ENCODE measurements around the gene RGS3. TPM values are rescaled to one million over a fixed set of nuclear protein-coding genes. Genes with fewer than 3 reads are reported as not detected.

Gene RGS3
- total RNA-seq, 1 experiment from 2014 or later = 71.1 TPM

DNA sequence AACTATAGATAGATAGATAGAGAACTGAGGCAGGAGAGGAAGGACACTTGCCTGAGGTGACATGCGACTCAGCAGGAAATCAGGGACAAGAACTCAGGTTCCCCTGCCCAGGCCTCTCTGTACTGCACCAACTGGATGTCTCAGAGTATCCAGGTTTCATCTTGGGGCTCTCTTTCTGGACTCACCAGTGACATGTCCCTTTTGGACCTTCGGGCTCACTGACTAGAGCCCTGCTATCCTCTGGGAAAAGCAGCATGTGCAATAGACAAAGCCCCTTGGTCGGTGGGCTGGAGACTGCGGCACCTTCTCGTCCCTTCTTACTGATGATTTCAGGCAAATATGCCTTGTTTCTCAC is 104.5 kb downstream of the RGS3 start:
- Histone ChIP-seq H3K4me1 (no peaks in the 10 kb centered on the region), H3K36me3 (ENCODE audit: control insufficient read depth, insufficient read depth, low read length) (no peaks in the 10 kb centered on the region), H3K9me3 (no peaks in the 10 kb centered on the region), H3K27me3 (replicated peaks; ENCODE audit: control insufficient read depth, insufficient read depth, low read length) (no peaks in the 10 kb centered on the region), H3K4me3 (ENCODE audit: low read depth, low read length) (no peak overlapping the region)
- POLR2A ChIA-PET = no interaction called here
- CTCF ChIA-PET = no interaction called here
- H3K4me3 Mint-ChIP-seq (ENCODE audit: unreplicated experiment) = no peak overlapping the region
- peaks cover 13% of the 10 kb centered on the region for H3K36me3 Mint-ChIP-seq (ENCODE audit: insufficient read depth, unreplicated experiment)
- no peaks in the 10 kb centered on the region for H3K4me1 Mint-ChIP-seq (ENCODE audit: low read depth, unreplicated experiment)
- TF ChIP-seq CTCF (IDR thresholded peaks at IDR 0.05; ENCODE audit: insufficient read depth in 1 of 2, low read depth in 1 of 2, low read length in 1 of 2, severe bottlenecking in 1 of 2, unreplicated experiment in 1 of 2) = no peak
- intact Hi-C loops (cut with micrococcal nuclease; ENCODE audit: unreplicated experiment) = no loop called here
- BruUV-seq (replicated peaks) = no TSS peak
- DNase-seq = peak in 1 of 2 experiments; percentile 2
- H3K9me3 Mint-ChIP-seq (ENCODE audit: unreplicated experiment) = no peaks in the 10 kb centered on the region
- H3K27me3 Mint-ChIP-seq (ENCODE audit: insufficient read depth, unreplicated experiment) = no peaks in the 10 kb centered on the region
- no peak overlapping the region for H3K27ac Mint-ChIP-seq (ENCODE audit: unreplicated experiment)

- no peak for TF ChIP-seq CTCF (IDR thresholded peaks at IDR 0.05; ENCODE audit: insufficient read depth in 1 of 2, low read depth in 1 of 2, low read length in 1 of 2, severe bottlenecking in 1 of 2, unreplicated experiment in 1 of 2)
- no peaks in the 10 kb centered on the region for H3K36me3 ChIP-seq (ENCODE audit: control insufficient read depth, insufficient read depth, low read length)
- H3K9me3 Mint-ChIP-seq (ENCODE audit: unreplicated experiment) = no peaks in the 10 kb centered on the region
- CTCF ChIA-PET = no interaction called here
- intact Hi-C loops (cut with micrococcal nuclease; ENCODE audit: unreplicated experiment) = no loop called here
- POLR2A ChIA-PET = no interaction called here
- H3K4me1 Mint-ChIP-seq (ENCODE audit: low read depth, unreplicated experiment) = no peaks in the 10 kb centered on the region
- H3K4me3 ChIP-seq (ENCODE audit: low read depth, low read length) = no peak overlapping the region
- H3K36me3 Mint-ChIP-seq (ENCODE audit: insufficient read depth, unreplicated experiment) = peaks cover 13% of the 10 kb centered on the region
- no peaks in the 10 kb centered on the region for H3K9me3 ChIP-seq
- no TSS peak for BruUV-seq (replicated peaks)
- no peaks in the 10 kb centered on the region for H3K27me3 ChIP-seq (replicated peaks; ENCODE audit: control insufficient read depth, insufficient read depth, low read length)
- no peak overlapping the region for H3K27ac Mint-ChIP-seq (ENCODE audit: unreplicated experiment)
- H3K27me3 Mint-ChIP-seq (ENCODE audit: insufficient read depth, unreplicated experiment) = no peaks in the 10 kb centered on the region
- no peak overlapping the region for H3K4me3 Mint-ChIP-seq (ENCODE audit: unreplicated experiment)
- no peaks in the 10 kb centered on the region for H3K4me1 ChIP-seq
- DNase-seq = peak in 1 of 2 experiments; percentile 22
Measured at GRCh38 chr9:113568571-113569321, 105.2 kb downstream of the RGS3 start.

- no peak overlapping the region for H3K27ac Mint-ChIP-seq (ENCODE audit: unreplicated experiment)
- Histone ChIP-seq H3K4me3 (ENCODE audit: low read depth, low read length) (no peak overlapping the region), H3K4me1 (no peaks in the 10 kb centered on the region), H3K36me3 (ENCODE audit: control insufficient read depth, insufficient read depth, low read length) (no peaks in the 10 kb centered on the region), H3K9me3 (no peaks in the 10 kb centered on the region), H3K27me3 (replicated peaks; ENCODE audit: control insufficient read depth, insufficient read depth, low read length) (no peaks in the 10 kb centered on the region)
- no peaks in the 10 kb centered on the region for H3K9me3 Mint-ChIP-seq (ENCODE audit: unreplicated experiment)
- peak in 1 of 2 experiments; percentile 3 for DNase-seq
- no peak overlapping the region for H3K4me3 Mint-ChIP-seq (ENCODE audit: unreplicated experiment)
- TF ChIP-seq CTCF (IDR thresholded peaks at IDR 0.05; ENCODE audit: insufficient read depth in 1 of 2, low read depth in 1 of 2, low read length in 1 of 2, severe bottlenecking in 1 of 2, unreplicated experiment in 1 of 2) = no peak
- intact Hi-C loops (cut with micrococcal nuclease; ENCODE audit: unreplicated experiment) = no loop called here
- POLR2A ChIA-PET = no interaction called here
- H3K36me3 Mint-ChIP-seq (ENCODE audit: insufficient read depth, unreplicated experiment) = peaks cover 19% of the 10 kb centered on the region
- no peaks in the 10 kb centered on the region for H3K4me1 Mint-ChIP-seq (ENCODE audit: low read depth, unreplicated experiment)
- CTCF ChIA-PET = interaction anchor here (1.2 kb wide), 1 partner anchor 9 kb away, joined by 3 read pairs; no protein-coding TSS in a partner anchor
- H3K27me3 Mint-ChIP-seq (ENCODE audit: insufficient read depth, unreplicated experiment) = no peaks in the 10 kb centered on the region
- no TSS peak for BruUV-seq (replicated peaks)
Measured at GRCh38 chr9:113569472-113570060, 106.0 kb downstream of the RGS3 start.
